Suprapubic skin (tissue), 3 donors: ENCODE results near the gene CCSER1.
"Not testable (repeated sequence)": the region's sequence is repeated elsewhere in the genome, so short reads cannot be mapped to it uniquely, and the experiment has no call there.

Experiments used
- CTCF ChIP-seq, 2 donors: fragments of 200-600 bp in 1 of 2; fragments of 450-650 bp in 1 of 2; sonication (generic) in 1 of 2; IDR thresholded peaks; one replicate each; pipeline ENCODE4 v1.5.1; 2016 to 2019; ENCODE audit warnings: antibody characterized with exemption in 2 of 2, mild to moderate bottlenecking in 1 of 2, moderate library complexity in 1 of 2
- POLR2A ChIP-seq, 2 donors: fragments of 450-650 bp; IDR thresholded peaks; one replicate each; pipeline ENCODE4 v1.6.1; 2017; ENCODE audit warnings: antibody characterized with exemption in 2 of 2, mild to moderate bottlenecking in 2 of 2, moderate library complexity in 2 of 2

- not testable (repeated sequence) for TF ChIP-seq CTCF, POLR2A (IDR thresholded peaks at IDR 0.05)
Observed at GRCh38 chr4:90317140-90317539, 189.9 kb downstream of the CCSER1 start.
